ENCODE data around the gene COMMD3. TPM values are rescaled to one million over a fixed set of nuclear protein-coding genes. Genes with fewer than 3 reads are reported as not detected.
A peak's percentile ranks its signal among the peaks of the same experiment; 100 is the strongest.

The COMMD3 gene
- total RNA-seq, 5 donors from 2014 or later (not counting 1 experiment from before 2014, with no cell fraction given): 25.2 to 57.2 (median 49.7) TPM

DNA sequence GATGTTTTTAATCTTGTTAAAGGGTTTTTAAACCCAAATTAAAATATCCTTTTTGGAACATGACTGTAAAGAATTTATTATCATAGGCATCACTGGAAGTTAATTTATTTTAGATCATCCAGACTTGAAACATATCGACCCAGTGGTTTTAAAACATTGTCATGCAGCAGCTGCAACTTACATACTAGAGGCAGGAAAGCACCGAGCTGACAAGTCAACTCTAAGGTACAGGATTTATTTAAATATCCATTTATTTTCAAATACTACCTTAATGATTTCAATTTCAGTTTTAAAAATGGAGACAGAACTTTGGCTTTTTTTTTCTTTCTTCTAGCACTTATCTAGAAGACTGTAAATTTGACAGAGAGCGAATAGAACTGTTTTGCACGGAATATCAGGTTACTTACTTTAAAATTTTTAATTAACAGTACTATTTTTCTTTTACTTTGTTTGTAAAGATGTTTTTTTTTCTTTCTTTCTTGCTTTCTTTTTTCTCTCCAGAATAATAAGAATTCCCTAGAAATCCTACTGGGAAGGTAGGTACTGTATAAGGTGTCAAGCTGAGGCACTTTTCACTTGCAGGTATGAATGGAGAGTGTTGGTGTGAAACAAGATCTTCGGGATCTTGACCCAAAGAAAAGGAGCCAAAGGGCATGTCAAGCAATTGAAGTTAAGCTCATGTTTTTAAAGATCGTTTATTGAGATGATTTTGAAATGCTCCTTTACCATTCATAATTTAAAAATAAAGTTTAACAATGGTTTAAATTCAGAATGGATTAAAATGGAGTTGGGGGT is 1.8 kb downstream of the COMMD3 start:
- WGBS (ENCODE audit: insufficient coverage): 100% methylated on average over 1 of the region's 6 CpGs
- peaks cover 3% of the 10 kb centered on the region for H3K36me3 Mint-ChIP-seq
- DNase-seq: no peak
- Histone ChIP-seq H3K9me3 (no peaks in the 10 kb centered on the region), H3K4me1 (ENCODE audit: control insufficient read depth in 1 of 2, extremely low read depth in 1 of 2, insufficient read depth in 2 of 2, low read length in 2 of 2) (peaks cover 12 to 20% of the 10 kb centered on the region in 2 experiments), H3K27ac (ENCODE audit: low read length) (no peak overlapping the region), H3K36me3 (ENCODE audit: control insufficient read depth in 2 of 2, extremely low read depth in 1 of 2, insufficient read depth in 1 of 2, low read length in 1 of 2) (no peaks in the 10 kb centered on the region), H3K27me3 (replicated peaks in 1 of 2; ENCODE audit: control insufficient read depth in 2 of 2, extremely low read depth in 1 of 2, insufficient read depth in 2 of 2, low read length in 1 of 2) (peaks cover 0 to 21% of the 10 kb centered on the region in 2 experiments), H3K4me3 (ENCODE audit: control insufficient read depth in 1 of 2, extremely low read depth in 1 of 2, low read length in 1 of 2) (no peak overlapping the region)
- H3K27me3 Mint-ChIP-seq: peaks cover 8 to 20% of the 10 kb centered on the region in 2 donors
- POLR2A ChIA-PET: no interaction called here
- H3K27ac Mint-ChIP-seq: peak overlapping the region in 1 of 2 donors; percentile 36
- H3K9me3 Mint-ChIP-seq: no peaks in the 10 kb centered on the region
- ATAC-seq (replicated peaks in 1 of 4): no peak
- peak overlapping the region; percentile 37 to 98 (median 89) for H3K4me3 Mint-ChIP-seq
- H3K4me1 Mint-ChIP-seq: peaks cover 37 to 51% (median 43%) of the 10 kb centered on the region in 3 donors
- CTCF ChIA-PET: interaction anchor here in 1 of 2 donors (1.0 kb wide), 1 partner anchor 324 kb away, joined by 3 read pairs; no protein-coding TSS in a partner anchor

DNA sequence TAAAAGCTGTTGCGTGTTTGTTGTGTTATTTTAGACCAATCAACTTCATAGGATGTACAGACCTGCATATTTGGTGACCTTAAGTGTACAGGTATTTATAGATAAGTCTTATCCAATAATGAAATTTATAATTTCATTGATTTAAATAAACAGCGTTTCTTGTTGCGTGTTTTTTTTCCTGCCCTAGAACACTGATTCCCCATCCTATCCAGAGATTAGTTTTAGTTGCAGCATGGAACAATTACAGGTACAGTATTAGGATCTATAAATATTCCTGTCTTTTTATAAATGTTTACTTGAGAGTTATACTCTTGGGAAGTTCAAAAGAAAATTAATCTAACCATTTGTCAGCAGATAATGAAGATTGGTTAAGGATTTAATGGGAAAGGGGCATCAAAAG is 2.6 kb downstream of the COMMD3 start:
- DNase-seq: no peak
- H3K27ac Mint-ChIP-seq: peak overlapping the region in 1 of 2 donors; percentile 66
- Histone ChIP-seq H3K36me3 (ENCODE audit: control insufficient read depth in 2 of 2, extremely low read depth in 1 of 2, insufficient read depth in 1 of 2, low read length in 1 of 2) (no peaks in the 10 kb centered on the region), H3K27me3 (replicated peaks in 1 of 2; ENCODE audit: control insufficient read depth in 2 of 2, extremely low read depth in 1 of 2, insufficient read depth in 2 of 2, low read length in 1 of 2) (peaks cover 0 to 21% of the 10 kb centered on the region in 2 experiments), H3K4me3 (ENCODE audit: control insufficient read depth in 1 of 2, extremely low read depth in 1 of 2, low read length in 1 of 2) (no peak overlapping the region), H3K4me1 (ENCODE audit: control insufficient read depth in 1 of 2, extremely low read depth in 1 of 2, insufficient read depth in 2 of 2, low read length in 2 of 2) (peaks cover 15 to 20% of the 10 kb centered on the region in 2 experiments), H3K27ac (ENCODE audit: low read length) (no peak overlapping the region), H3K9me3 (no peaks in the 10 kb centered on the region)
- ChIA-PET POLR2A (interaction anchor here (0.6 to 0.9 kb wide), 2 partner anchors 19 to 316 kb away, joined by 3 read pairs; no protein-coding TSS in a partner anchor), CTCF (interaction anchor here in 1 of 2 donors (1.0 kb wide), 1 partner anchor 90 kb away, joined by 4 read pairs; no protein-coding TSS in a partner anchor)
- peaks cover 3% of the 10 kb centered on the region for H3K36me3 Mint-ChIP-seq
- H3K9me3 Mint-ChIP-seq: no peaks in the 10 kb centered on the region
- no peak for ATAC-seq (replicated peaks in 1 of 4)
- H3K4me3 Mint-ChIP-seq: peak overlapping the region in 2 of 3 donors; percentile 86 to 94
- peaks cover 42 to 59% (median 51%) of the 10 kb centered on the region in 3 donors for H3K4me1 Mint-ChIP-seq
- no CpG with 5 or more reads among the region's 3 CpGs for WGBS (ENCODE audit: insufficient coverage)
- H3K27me3 Mint-ChIP-seq: peaks cover 8 to 27% of the 10 kb centered on the region in 2 donors

DNA sequence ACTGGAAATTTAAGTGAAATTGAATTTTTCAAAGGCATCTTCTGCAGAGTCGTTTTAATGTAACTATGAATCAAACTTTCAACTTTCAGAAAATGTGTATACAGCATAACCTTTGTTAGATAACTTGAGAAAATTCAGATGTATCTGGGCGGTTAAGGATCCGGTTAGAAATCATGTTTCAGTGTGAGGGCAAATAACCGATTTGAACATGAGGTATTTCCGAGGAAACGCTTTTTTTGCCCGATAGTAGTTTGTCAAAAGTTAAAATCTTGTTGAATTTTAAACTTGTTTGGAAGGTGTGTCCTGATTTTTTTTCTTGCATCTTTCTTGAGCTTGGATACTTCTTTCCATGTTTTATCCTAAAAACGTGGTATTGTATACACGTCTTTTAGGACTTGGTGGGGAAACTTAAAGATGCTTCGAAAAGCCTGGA is 3.4 kb downstream of the COMMD3 start:
- Histone ChIP-seq H3K4me1 (ENCODE audit: control insufficient read depth in 1 of 2, extremely low read depth in 1 of 2, insufficient read depth in 2 of 2, low read length in 2 of 2) (peaks cover 23 to 24% of the 10 kb centered on the region in 2 experiments), H3K9me3 (no peaks in the 10 kb centered on the region), H3K27me3 (replicated peaks in 1 of 2; ENCODE audit: control insufficient read depth in 2 of 2, extremely low read depth in 1 of 2, insufficient read depth in 2 of 2, low read length in 1 of 2) (peaks cover 0 to 21% of the 10 kb centered on the region in 2 experiments), H3K4me3 (ENCODE audit: control insufficient read depth in 1 of 2, extremely low read depth in 1 of 2, low read length in 1 of 2) (peak overlapping the region in 1 of 2 donors; percentile 57), H3K36me3 (ENCODE audit: control insufficient read depth in 2 of 2, extremely low read depth in 1 of 2, insufficient read depth in 1 of 2, low read length in 1 of 2) (no peaks in the 10 kb centered on the region), H3K27ac (ENCODE audit: low read length) (no peak overlapping the region)
- ChIA-PET CTCF (interaction anchor here in 1 of 2 donors (1.0 kb wide), 1 partner anchor 90 kb away, joined by 4 read pairs; no protein-coding TSS in a partner anchor), POLR2A (interaction anchor here (0.5 to 1.0 kb wide), 4 partner anchors 19 to 794 kb away, joined by 3 to 6 read pairs (median 4); partner anchors contain the start of gene SKIDA1 (in 1 of the 2))
- WGBS (ENCODE audit: insufficient coverage): 96% methylated on average over 9 of the region's 10 CpGs
- peaks cover 8 to 29% of the 10 kb centered on the region in 2 donors for H3K27me3 Mint-ChIP-seq
- H3K4me3 Mint-ChIP-seq: peak overlapping the region; percentile 86 to 94 (median 90)
- peak overlapping the region; percentile 92 to 93 for H3K27ac Mint-ChIP-seq
- peaks cover 48 to 67% (median 59%) of the 10 kb centered on the region in 3 donors for H3K4me1 Mint-ChIP-seq
- no peak for DNase-seq
- no peaks in the 10 kb centered on the region for H3K9me3 Mint-ChIP-seq
- peaks cover 3% of the 10 kb centered on the region for H3K36me3 Mint-ChIP-seq
- no peak for ATAC-seq (replicated peaks in 1 of 4)

DNA sequence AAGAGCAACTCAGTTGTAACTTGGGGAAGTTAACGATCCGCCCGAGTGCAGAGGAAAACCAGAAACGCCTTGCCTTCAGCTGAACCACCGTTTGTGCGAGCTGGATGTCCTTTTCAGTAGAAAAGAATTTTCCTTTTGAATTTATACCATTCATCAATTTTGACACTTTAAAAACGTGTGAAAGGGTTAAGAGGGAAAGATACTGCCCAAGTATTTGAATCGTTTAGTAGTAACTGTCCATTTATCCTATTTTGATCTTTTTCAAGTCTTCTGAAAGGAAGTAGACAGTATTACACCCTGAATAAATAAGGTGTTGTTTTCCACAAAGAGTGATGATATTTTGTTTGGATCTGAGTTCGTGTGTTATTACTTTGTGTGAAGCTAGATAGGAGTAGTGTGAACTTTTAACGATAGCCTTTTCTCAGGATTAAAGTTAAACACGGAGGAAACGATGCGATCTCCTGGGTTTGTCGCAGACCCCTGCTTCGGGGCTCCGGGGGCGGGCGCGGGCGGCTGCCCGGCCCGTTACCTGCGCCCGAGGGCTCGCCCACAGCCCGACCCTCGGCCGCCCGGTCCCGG is 3.9 kb downstream of the COMMD3 start:
- H3K27me3 Mint-ChIP-seq: peaks cover 8 to 29% of the 10 kb centered on the region in 2 donors
- Histone ChIP-seq H3K4me1 (ENCODE audit: control insufficient read depth in 1 of 2, extremely low read depth in 1 of 2, insufficient read depth in 2 of 2, low read length in 2 of 2) (peaks cover 28 to 29% of the 10 kb centered on the region in 2 experiments), H3K27me3 (replicated peaks in 1 of 2; ENCODE audit: control insufficient read depth in 2 of 2, extremely low read depth in 1 of 2, insufficient read depth in 2 of 2, low read length in 1 of 2) (peaks cover 0 to 22% of the 10 kb centered on the region in 2 experiments), H3K36me3 (ENCODE audit: control insufficient read depth in 2 of 2, extremely low read depth in 1 of 2, insufficient read depth in 1 of 2, low read length in 1 of 2) (no peaks in the 10 kb centered on the region), H3K27ac (ENCODE audit: low read length) (peak overlapping the region; percentile 56), H3K4me3 (ENCODE audit: control insufficient read depth in 1 of 2, extremely low read depth in 1 of 2, low read length in 1 of 2) (peak overlapping the region; percentile 41 to 57), H3K9me3 (no peaks in the 10 kb centered on the region)
- WGBS (ENCODE audit: insufficient coverage): 3% methylated on average over 22 of the region's 30 CpGs
- H3K4me3 Mint-ChIP-seq: peak overlapping the region; percentile 86 to 94 (median 90)
- ATAC-seq (replicated peaks in 1 of 4) (no peak), DNase-seq (peak in 1 of 35 experiments; percentile 34)
- H3K9me3 Mint-ChIP-seq: no peaks in the 10 kb centered on the region
- H3K27ac Mint-ChIP-seq: peak overlapping the region; percentile 92 to 93
- H3K36me3 Mint-ChIP-seq: peaks cover 3% of the 10 kb centered on the region
- ChIA-PET CTCF (interaction anchor here in 1 of 2 donors (1.0 kb wide), 1 partner anchor 91 kb away, joined by 4 read pairs; no protein-coding TSS in a partner anchor), POLR2A (interaction anchor here (0.9 to 1.0 kb wide), 2 partner anchors 18 to 20 kb away, joined by 3 to 5 read pairs; no protein-coding TSS in a partner anchor)
- H3K4me1 Mint-ChIP-seq: peaks cover 49 to 68% (median 62%) of the 10 kb centered on the region in 3 donors

DNA sequence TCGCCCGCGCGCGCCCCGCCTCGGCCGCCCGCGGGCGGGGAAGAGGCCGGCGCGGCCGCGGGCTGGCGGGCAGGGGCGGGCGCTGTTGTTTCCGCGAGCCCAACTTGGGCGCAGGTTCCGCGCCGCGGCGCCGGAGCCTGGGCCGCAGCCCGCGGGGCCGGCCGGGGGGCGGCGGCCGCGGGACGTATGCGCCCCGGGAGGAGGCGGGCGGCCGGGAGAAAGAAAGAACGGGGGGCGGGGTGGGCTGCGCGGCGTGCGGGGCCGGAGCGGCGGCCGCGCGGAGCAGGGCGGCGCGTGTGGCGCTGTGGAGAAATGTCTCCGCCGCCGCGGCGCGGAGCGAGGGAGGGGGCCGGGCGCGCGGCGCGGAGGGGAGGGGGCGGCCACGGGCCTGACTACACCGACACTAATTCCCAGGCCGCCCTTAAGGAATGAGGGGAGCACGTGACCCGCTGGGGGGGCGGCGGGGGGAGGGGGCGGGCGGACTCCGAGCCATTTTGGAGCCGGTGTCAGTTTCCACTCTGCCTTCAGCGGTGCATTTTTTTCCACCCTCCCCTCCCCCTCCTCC is 4.5 kb downstream of the COMMD3 start, which contains the start of gene BMI1:
Gene BMI1, plus strand, starts transcription at position 509 of the 565 bp plus-strand sequence. CDS start 5,351 bp downstream, outside the sequence.
- peak within 1 kb of the TSS; percentile 56 for H3K27ac ChIP-seq (ENCODE audit: low read length)
- H3K36me3 ChIP-seq (ENCODE audit: control insufficient read depth in 2 of 2, extremely low read depth in 1 of 2, insufficient read depth in 1 of 2, low read length in 1 of 2): no peaks in the 10 kb centered on the region
- peaks cover 8 to 29% of the 10 kb centered on the region in 2 donors for H3K27me3 Mint-ChIP-seq
- peak; percentile 36 to 40 (median 38) for ATAC-seq (replicated peaks in 1 of 4)
- DNase-seq: peak in 30 of 35 experiments; percentile 28 to 78 (median 53)
- H3K4me3 Mint-ChIP-seq: peak within 1 kb of the TSS; percentile 86 to 94 (median 90)
- peaks cover 3% of the 10 kb centered on the region for H3K36me3 Mint-ChIP-seq
- no peaks in the 10 kb centered on the region for H3K9me3 Mint-ChIP-seq
- H3K4me1 Mint-ChIP-seq: peaks cover 45 to 63% (median 57%) of the 10 kb centered on the region in 3 donors
- WGBS (ENCODE audit: insufficient coverage): under 1% methylated on average over 48 of the region's 85 CpGs
- H3K27me3 ChIP-seq (replicated peaks in 1 of 2; ENCODE audit: control insufficient read depth in 2 of 2, extremely low read depth in 1 of 2, insufficient read depth in 2 of 2, low read length in 1 of 2): peaks cover 0 to 24% of the 10 kb centered on the region in 2 experiments
- H3K4me1 ChIP-seq (ENCODE audit: control insufficient read depth in 1 of 2, extremely low read depth in 1 of 2, insufficient read depth in 2 of 2, low read length in 2 of 2): peaks cover 29 to 31% of the 10 kb centered on the region in 2 experiments
- peak within 1 kb of the TSS; percentile 72 to 85 for H3K4me3 ChIP-seq (ENCODE audit: control insufficient read depth in 1 of 2, extremely low read depth in 1 of 2, low read length in 1 of 2)
- peak within 1 kb of the TSS; percentile 92 to 93 for H3K27ac Mint-ChIP-seq
- ChIA-PET POLR2A (interaction anchor here in 1 of 2 donors (0.7 to 1.0 kb wide), 2 partner anchors 20 to 41 kb away, joined by 3 to 5 read pairs; no protein-coding TSS in a partner anchor), CTCF (no interaction called here)
- no peaks in the 10 kb centered on the region for H3K9me3 ChIP-seq
